HepG2 (cell line): ENCODE results near the gene RAMP3. TPM values are rescaled to one million over a fixed set of nuclear protein-coding genes. Genes with fewer than 3 reads are reported as not detected.

Experiments used
- ATAC-seq: fragments of 200-7000 bp; cut with Tn5 transposase; 3 replicates; pipeline ENCODE4 v1.9.1; 2020; ENCODE audit warnings: mild to moderate bottlenecking, moderate library complexity
- BruUV-seq: library from RNA; stranded (reverse); fragments of 400-500 nt; replicated peaks from 2 replicates; lab custom pipeline; 2021; lab: Mats Ljungman, UMichigan
- CTCF ChIA-PET: fragments of 300-600 bp; formaldehyde crosslinking; extraction: SDS; loops from one replicate; lab custom pipeline; 2021; ENCODE audit warnings: low total read pairs, inconsistent platforms, low intra/inter-chr PET ratio; lab: Yijun Ruan, JAX
- POLR2A ChIA-PET: fragments of 350-600 bp; sonication (Branson Sonifier 250); formaldehyde crosslinking; loops from one replicate; lab custom pipeline; 2020; ENCODE audit warnings: antibody characterized with exemption, inconsistent platforms; lab: Yijun Ruan, JAX
- DNase-seq: peaks from one replicate; pipeline ENCODE4 v3.0.0-alpha.2; 2015; ENCODE audit warnings: low spot score
- FAIRE-seq: peaks from 3 replicates; lab custom pipeline; 2011; peaks lifted over from hg19 to GRCh38; lab: Jason Lieb, UNC
- H2AFZ ChIP-seq: one replicate; pipeline ENCODE4 v1.6.1; 2011; ENCODE audit warnings: low read length, inconsistent platforms
- H3K27ac ChIP-seq: fragments of 300-600 bp; 3 replicates; pipeline ENCODE4 v1.8.0; 2011; ENCODE audit warnings: mixed run types, mild to moderate bottlenecking, mixed read lengths, low read length, inconsistent platforms; ENCODE audit not compliant: insufficient read depth; ENCODE audit errors: extremely low read length
- H3K27me3 ChIP-seq, 2 experiments: fragments of 200-600 bp in 1 of 2; 2 replicates in 1 of 2; 3 replicates in 1 of 2; pipeline versions ENCODE4 v1.6.0 to v1.8.0; 2011; ENCODE audit warnings: low read length in 2 of 2, mild to moderate bottlenecking in 2 of 2, moderate library complexity in 2 of 2, inconsistent platforms in 1 of 2; ENCODE audit not compliant: insufficient read depth in 2 of 2, control insufficient read depth in 1 of 2
- H3K36me3 ChIP-seq, 2 experiments: fragments of 200-600 bp in 1 of 2; replicated peaks in 1 of 2; 2 replicates in 1 of 2; 3 replicates in 1 of 2; pipeline versions ENCODE4 v1.5.1 to v1.8.0; 2011; ENCODE audit warnings: low read length in 2 of 2, inconsistent platforms in 1 of 2; ENCODE audit not compliant: insufficient read depth in 2 of 2, control insufficient read depth in 1 of 2
- H3K4me1 ChIP-seq: 2 replicates; pipeline ENCODE4 v1.5.1; 2012; ENCODE audit warnings: low read length, inconsistent platforms; ENCODE audit not compliant: insufficient read depth
- H3K4me2 ChIP-seq: 2 replicates; pipeline ENCODE4 v1.6.0; 2011; ENCODE audit warnings: low read depth, low read length, inconsistent platforms
- H3K4me3 ChIP-seq, 3 experiments: fragments of 200-600 bp in 1 of 3; sonication (generic), shearing (Covaris generic) in 1 of 3; replicated peaks in 1 of 3; 2 replicates each; pipeline ENCODE4 v1.5.1; 2011 to 2016; ENCODE audit warnings: low read length in 3 of 3, inconsistent platforms in 2 of 3, low read depth in 2 of 3, mild to moderate bottlenecking in 2 of 3, control low read depth in 1 of 3, mixed read lengths in 1 of 3; ENCODE audit not compliant: insufficient read depth in 1 of 3
- H3K79me2 ChIP-seq: one replicate; pipeline ENCODE4 v1.6.1; 2011; ENCODE audit warnings: low read length, inconsistent platforms; ENCODE audit not compliant: insufficient read depth
- H3K9ac ChIP-seq: 2 replicates; pipeline ENCODE4 v1.6.0; 2011; ENCODE audit warnings: mild to moderate bottlenecking, low read depth, low read length, inconsistent platforms; ENCODE audit not compliant: insufficient read depth
- H3K9me3 ChIP-seq: 2 replicates; pipeline ENCODE4 v1.5.1; 2012; ENCODE audit warnings: mild to moderate bottlenecking, low read length
- H4K20me1 ChIP-seq: 2 replicates; pipeline ENCODE4 v1.6.0; 2011; ENCODE audit warnings: inconsistent platforms, mild to moderate bottlenecking, low read length, moderate library complexity; ENCODE audit not compliant: insufficient read depth
- EHMT2 ChIP-seq: fragments of 200-600 bp; sonication (generic); IDR thresholded peaks from 2 replicates; pipeline ENCODE4 v1.7.0; 2017; ENCODE audit warnings: antibody characterized with exemption, low read depth, low read length, borderline replicate concordance
- KDM2A ChIP-seq: sonication (generic); formaldehyde crosslinking; IDR thresholded peaks from 2 replicates; pipeline ENCODE4 v1.4.0; 2020; ENCODE audit warnings: low read depth, missing genetic modification reagents, borderline replicate concordance
- MTA3 ChIP-seq: sonication (generic); formaldehyde crosslinking; IDR thresholded peaks from 2 replicates; pipeline ENCODE4 v1.4.0; 2020; ENCODE audit warnings: missing genetic modification reagents
- WGBS: methylation state at CpG from one replicate; pipeline ENCODE4 v1.1.6; 2017; ENCODE audit warnings: low lambda C conversion rate; 5-methylcytosine and 5-hydroxymethylcytosine counted together
- in situ Hi-C: cut with HindIII; loops from 2 replicates; pipeline ENCODE4 v1.10.0; 2017; ENCODE audit warnings: low pct_unique_long_range_greater_than_20kb; ENCODE audit not compliant: extremely low pct_ligation_motif_present
- intact Hi-C: fragments of 100-400 bp; cut with micrococcal nuclease; formaldehyde crosslinking; loops from one replicate; pipeline ENCODE4 v1.10.0; 2022; ENCODE audit not compliant: unreplicated experiment
- polyA plus RNA-seq, 8 experiments: library from polyadenylated mRNA; depleted of rRNA in 3 of 8; stranded (reverse) in 7 of 8; unstranded in 1 of 8; fragments of >200 nt; fragmentation: Illumina TruSeq in 4 of 8; extraction: Trizol in 4 of 8; gene quantifications; 2 replicates each; pipeline versions ENCODE4 v1.2.1 to v1.2.3, GENCODE V29; 2011 to 2016; ENCODE audit warnings: low read depth in 4 of 8, missing spikeins in 1 of 8, mixed read lengths in 1 of 8; ENCODE audit not compliant: insufficient read depth in 1 of 8
- total RNA-seq, 5 experiments: library from RNA; depleted of rRNA; stranded (reverse); fragments of >200 nt; fragmentation: Illumina TruSeq; extraction: Trizol; gene quantifications; 2 replicates each; pipeline ENCODE4 v1.2.3, GENCODE V29; 2016; ENCODE audit warnings: low read depth in 1 of 5
- TF ChIP-seq, protein P1 (sequence below): sonication (generic); formaldehyde crosslinking; IDR thresholded peaks from 2 replicates; pipeline ENCODE4 v1.5.0; 2020; ENCODE audit warnings: mild to moderate bottlenecking, missing genetic modification reagents
- TF ChIP-seq, protein P2 (sequence below): sonication (generic); formaldehyde crosslinking; IDR thresholded peaks from 2 replicates; pipeline ENCODE4 v1.9.0; 2021; ENCODE audit warnings: missing genetic modification reagents, mild to moderate bottlenecking, borderline replicate concordance

Gene RAMP3
- total and polyA plus RNA-seq, 2 of the 13 experiments (the other 11 are each of a cell fraction or from before 2014, with no cell fraction given) = not detected

DNA sequence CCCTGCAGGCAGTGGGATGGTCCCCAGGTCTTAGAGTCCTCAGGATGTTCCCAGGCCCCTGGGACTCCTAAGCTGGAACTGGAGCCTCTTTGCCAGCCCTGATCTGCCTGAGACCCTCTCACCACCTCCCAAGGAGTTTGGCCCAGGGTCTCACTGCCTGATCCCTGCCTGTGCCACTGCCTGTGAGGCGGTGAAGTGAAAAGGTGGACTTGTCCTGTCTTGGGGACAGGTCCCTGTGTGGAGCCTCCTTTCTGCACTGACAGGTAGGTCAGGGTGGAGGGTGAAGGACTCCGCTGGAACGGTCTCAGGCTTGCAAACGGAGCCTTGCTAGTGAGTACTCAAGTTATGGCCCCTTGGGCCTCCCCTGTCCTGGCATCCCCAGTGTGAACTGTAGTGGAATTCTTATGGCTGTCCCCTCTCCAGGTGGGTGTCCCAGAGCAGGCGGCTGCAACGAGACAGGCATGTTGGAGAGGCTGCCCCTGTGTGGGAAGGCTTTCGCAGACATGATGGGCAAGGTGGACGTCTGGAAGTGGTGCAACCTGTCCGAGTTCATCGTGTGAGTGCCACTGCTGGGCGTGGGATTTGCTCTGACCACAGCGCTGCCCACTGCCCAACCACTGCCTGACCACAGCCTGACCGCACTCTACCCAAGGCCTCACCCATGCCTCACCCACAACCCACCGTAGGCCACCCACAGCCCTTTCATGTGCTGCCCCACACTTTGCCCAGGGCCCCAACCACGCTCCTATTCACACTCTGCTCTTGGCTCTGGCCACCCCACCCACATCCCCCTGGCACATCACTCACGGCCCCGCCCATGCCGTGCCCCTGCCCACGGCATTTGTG, 19.5 kb downstream of the RAMP3 start (continued):
- TF ChIP-seq, protein P1, sequence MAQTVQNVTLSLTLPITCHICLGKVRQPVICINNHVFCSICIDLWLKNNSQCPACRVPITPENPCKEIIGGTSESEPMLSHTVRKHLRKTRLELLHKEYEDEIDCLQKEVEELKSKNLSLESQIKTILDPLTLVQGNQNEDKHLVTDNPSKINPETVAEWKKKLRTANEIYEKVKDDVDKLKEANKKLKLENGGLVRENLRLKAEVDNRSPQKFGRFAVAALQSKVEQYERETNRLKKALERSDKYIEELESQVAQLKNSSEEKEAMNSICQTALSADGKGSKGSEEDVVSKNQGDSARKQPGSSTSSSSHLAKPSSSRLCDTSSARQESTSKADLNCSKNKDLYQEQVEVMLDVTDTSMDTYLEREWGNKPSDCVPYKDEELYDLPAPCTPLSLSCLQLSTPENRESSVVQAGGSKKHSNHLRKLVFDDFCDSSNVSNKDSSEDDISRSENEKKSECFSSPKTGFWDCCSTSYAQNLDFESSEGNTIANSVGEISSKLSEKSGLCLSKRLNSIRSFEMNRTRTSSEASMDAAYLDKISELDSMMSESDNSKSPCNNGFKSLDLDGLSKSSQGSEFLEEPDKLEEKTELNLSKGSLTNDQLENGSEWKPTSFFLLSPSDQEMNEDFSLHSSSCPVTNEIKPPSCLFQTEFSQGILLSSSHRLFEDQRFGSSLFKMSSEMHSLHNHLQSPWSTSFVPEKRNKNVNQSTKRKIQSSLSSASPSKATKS (CRISPR knock-in tag) = no peak
- no peak for TF ChIP-seq KDM2A (CRISPR knock-in tag)

DNA sequence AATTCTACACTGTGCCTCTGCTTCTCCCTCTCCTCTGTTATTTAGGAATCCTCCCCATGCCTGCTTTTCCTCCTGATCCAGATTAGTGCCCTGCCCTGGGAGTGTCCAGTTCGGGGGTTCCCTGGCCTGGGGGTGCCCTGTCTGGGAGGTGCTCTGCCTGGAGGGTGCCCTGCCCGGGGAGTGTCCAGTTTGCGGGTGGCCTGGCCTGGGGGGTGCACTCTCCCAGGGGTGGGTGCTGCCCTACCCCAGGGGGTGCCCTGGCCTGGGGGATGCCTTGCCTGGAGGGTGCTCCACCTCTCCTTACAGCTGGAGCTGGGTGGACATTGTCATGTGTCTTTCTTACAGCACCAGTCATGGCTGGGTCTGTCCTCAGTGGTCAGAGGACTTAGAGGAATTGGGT, 20.2 kb downstream of the RAMP3 start:
- Histone ChIP-seq H4K20me1 (no peaks in the 10 kb centered on the region), H3K79me2 (no peaks in the 10 kb centered on the region), H3K4me3 (no peak overlapping the region), H3K27me3 (peaks cover 6 to 31% of the 10 kb centered on the region in 2 experiments; a peak in 4 of 5 replicates), H3K4me1 (no peaks in the 10 kb centered on the region), H3K27ac (no peak overlapping the region), H3K36me3 (no peaks in the 10 kb centered on the region), H2AFZ (no peak overlapping the region), H3K4me2 (no peak overlapping the region), H3K9ac (no peak overlapping the region), H3K9me3 (no peaks in the 10 kb centered on the region)
- CTCF ChIA-PET = no interaction called here
- FAIRE-seq = no peak
- intact Hi-C loops (no loop called here), in situ Hi-C loops (no loop called here)
- no peak for DNase-seq
- WGBS = 70% methylated on average over 3 of the region's 3 CpGs
- TF ChIP-seq, protein P2, sequence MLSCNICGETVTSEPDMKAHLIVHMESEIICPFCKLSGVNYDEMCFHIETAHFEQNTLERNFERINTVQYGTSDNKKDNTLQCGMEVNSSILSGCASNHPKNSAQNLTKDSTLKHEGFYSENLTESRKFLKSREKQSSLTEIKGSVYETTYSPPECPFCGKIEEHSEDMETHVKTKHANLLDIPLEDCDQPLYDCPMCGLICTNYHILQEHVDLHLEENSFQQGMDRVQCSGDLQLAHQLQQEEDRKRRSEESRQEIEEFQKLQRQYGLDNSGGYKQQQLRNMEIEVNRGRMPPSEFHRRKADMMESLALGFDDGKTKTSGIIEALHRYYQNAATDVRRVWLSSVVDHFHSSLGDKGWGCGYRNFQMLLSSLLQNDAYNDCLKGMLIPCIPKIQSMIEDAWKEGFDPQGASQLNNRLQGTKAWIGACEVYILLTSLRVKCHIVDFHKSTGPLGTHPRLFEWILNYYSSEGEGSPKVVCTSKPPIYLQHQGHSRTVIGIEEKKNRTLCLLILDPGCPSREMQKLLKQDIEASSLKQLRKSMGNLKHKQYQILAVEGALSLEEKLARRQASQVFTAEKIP (CRISPR knock-in tag) = no peak
- no peak for TF ChIP-seq MTA3 (CRISPR knock-in tag)
- TF ChIP-seq EHMT2 = no peak
- POLR2A ChIA-PET = no interaction called here
- no peak for ATAC-seq
- BruUV-seq = no TSS peak
